DOHH2 (cell line): ENCODE results near the gene HMCN2.

Experiments used
- CTCF ChIP-seq: fragments of 200-600 bp; sonication (generic); IDR thresholded peaks from one replicate; pipeline ENCODE4 v1.5.1; 2014; ENCODE audit warnings: antibody characterized with exemption, mild to moderate bottlenecking, low read depth, low read length; ENCODE audit not compliant: poor library complexity, severe bottlenecking
- EZH2phosphoT487 ChIP-seq: fragments of 200-600 bp; sonication (generic); IDR thresholded peaks from 2 replicates; pipeline ENCODE4 v1.6.1; 2017; ENCODE audit warnings: borderline replicate concordance, mild to moderate bottlenecking, antibody characterized with exemption, low read length, moderate library complexity, mixed read lengths

- TF ChIP-seq CTCF = no peak
- no peak for TF ChIP-seq EZH2phosphoT487
Observed at GRCh38 chr9:130443840-130444492, 178.4 kb downstream of the HMCN2 start.
